ENCODE results near the gene GMDS. TPM values are rescaled to one million over a fixed set of nuclear protein-coding genes. Genes with fewer than 3 reads are reported as not detected.

GMDS gene
- polyA plus RNA-seq, 1 donor (not counting 4 experiments of a cell fraction or from before 2014, with no cell fraction given), result 22.1 TPM

- H3K4me1 ChIP-seq (ENCODE audit: control insufficient read depth, extremely low read depth, insufficient read depth, low read length), result no peaks in the 10 kb centered on the region
- no peaks in the 10 kb centered on the region for H3K79me2 ChIP-seq (ENCODE audit: control insufficient read depth, insufficient read depth, low read length)
- FAIRE-seq (no peak), DNase-seq (ENCODE audit: low read depth, low spot score) (no peak)
- no peak for TF ChIP-seq CTCF (optimal IDR thresholded peaks at IDR 0.05 in 1 of 3, IDR thresholded peaks at IDR 0.05 in 1 of 3, conservative IDR thresholded peaks at IDR 0.05 in 1 of 3; ENCODE audit: extremely low read depth in 1 of 3, insufficient read depth in 2 of 3, low read length in 3 of 3)
- TF ChIP-seq EZH2 (IDR thresholded peaks at IDR 0.05; ENCODE audit: low read length), result no peak
- H3K9ac ChIP-seq (ENCODE audit: control insufficient read depth, extremely low read depth, insufficient read depth, low read length), result no peak overlapping the region
- H3K27me3 ChIP-seq (ENCODE audit: control insufficient read depth, extremely low read depth, insufficient read depth, low read length), result no peaks in the 10 kb centered on the region
- dilution Hi-C loops (cut with MboI; ENCODE audit: extremely low pct_ligation_motif_present, low sequenced_read_pairs), result no loop called here
- no peaks in the 10 kb centered on the region for H3K36me3 ChIP-seq (ENCODE audit: control insufficient read depth in 2 of 2, extremely low read depth in 1 of 2, insufficient read depth in 2 of 2, low read length in 2 of 2)
- H3K4me2 ChIP-seq (ENCODE audit: control insufficient read depth, extremely low read depth, insufficient read depth, low read depth, low read length), result no peak overlapping the region
- no peaks in the 10 kb centered on the region for H4K20me1 ChIP-seq (ENCODE audit: control insufficient read depth, extremely low read depth, insufficient read depth, low read length)
- no peaks in the 10 kb centered on the region for H3K9me3 ChIP-seq (ENCODE audit: control insufficient read depth, low read depth, low read length)
- no peaks in the 10 kb centered on the region for H3K9me1 ChIP-seq (ENCODE audit: control insufficient read depth, extremely low read depth, insufficient read depth, low read length)
- no peak overlapping the region for H2AFZ ChIP-seq (ENCODE audit: control insufficient read depth, low read length)
- no peak overlapping the region for H3K27ac ChIP-seq (ENCODE audit: control insufficient read depth, insufficient read depth, low read length)
- H3K4me3 ChIP-seq (ENCODE audit: control insufficient read depth in 2 of 3, extremely low read depth in 1 of 3, insufficient read depth in 2 of 3, low read depth in 1 of 3, low read length in 3 of 3), result no peak overlapping the region
Observed at GRCh38 chr6:2149361-2150006, 95.9 kb downstream of the GMDS start.

GRCh38 chr6:2148748-2149147, 96.7 kb downstream of the GMDS start:
- no peak for DNase-seq (ENCODE audit: low read depth, low spot score)
- Histone ChIP-seq H3K9ac (ENCODE audit: control insufficient read depth, extremely low read depth, insufficient read depth, low read length) (no peak overlapping the region), H3K4me3 (ENCODE audit: control insufficient read depth in 2 of 3, extremely low read depth in 1 of 3, insufficient read depth in 2 of 3, low read depth in 1 of 3, low read length in 3 of 3) (no peak overlapping the region), H3K79me2 (ENCODE audit: control insufficient read depth, insufficient read depth, low read length) (no peaks in the 10 kb centered on the region), H3K4me1 (ENCODE audit: control insufficient read depth, extremely low read depth, insufficient read depth, low read length) (no peaks in the 10 kb centered on the region), H2AFZ (ENCODE audit: control insufficient read depth, low read length) (no peak overlapping the region), H3K36me3 (ENCODE audit: control insufficient read depth in 2 of 2, extremely low read depth in 1 of 2, insufficient read depth in 2 of 2, low read length in 2 of 2) (no peaks in the 10 kb centered on the region), H3K4me2 (ENCODE audit: control insufficient read depth, extremely low read depth, insufficient read depth, low read depth, low read length) (no peak overlapping the region), H3K27me3 (ENCODE audit: control insufficient read depth, extremely low read depth, insufficient read depth, low read length) (no peaks in the 10 kb centered on the region), H4K20me1 (ENCODE audit: control insufficient read depth, extremely low read depth, insufficient read depth, low read length) (no peaks in the 10 kb centered on the region), H3K27ac (ENCODE audit: control insufficient read depth, insufficient read depth, low read length) (no peak overlapping the region), H3K9me1 (ENCODE audit: control insufficient read depth, extremely low read depth, insufficient read depth, low read length) (no peaks in the 10 kb centered on the region), H3K9me3 (ENCODE audit: control insufficient read depth, low read depth, low read length) (no peaks in the 10 kb centered on the region)
- no peak for FAIRE-seq
- TF ChIP-seq CTCF (optimal IDR thresholded peaks at IDR 0.05 in 1 of 3, IDR thresholded peaks at IDR 0.05 in 1 of 3, conservative IDR thresholded peaks at IDR 0.05 in 1 of 3; ENCODE audit: extremely low read depth in 1 of 3, insufficient read depth in 2 of 3, low read length in 3 of 3) (no peak), EZH2 (IDR thresholded peaks at IDR 0.05; ENCODE audit: low read length) (no peak)
- dilution Hi-C loops (cut with MboI; ENCODE audit: extremely low pct_ligation_motif_present, low sequenced_read_pairs), result no loop called here

Data from keratinocyte (primary cell).